Calu3 (cell line): Measurements from ENCODE around the gene GAPT. TPM values are rescaled to one million over a fixed set of nuclear protein-coding genes. Genes with fewer than 3 reads are reported as not detected.

Experiments
- BruUV-seq: library from RNA; stranded (reverse); fragments of 400-500 nt; replicated peaks from 2 replicates; lab custom pipeline; 2021; lab: Mats Ljungman, UMichigan
- CTCF ChIA-PET: fragments of 300-600 bp; sonication (Branson Sonifier 250); formaldehyde crosslinking; loops from one replicate; lab custom pipeline; 2022; ENCODE audit warnings: antibody characterized with exemption; lab: Charles Lee
- DNase-seq: peaks from one replicate; pipeline ENCODE4 v3.0.0; 2022
- H3K27ac Mint-ChIP-seq: one replicate; pipeline ENCODE4 v1.8.0; 2022; ENCODE audit warnings: mixed read lengths; ENCODE audit not compliant: unreplicated experiment
- H3K27me3 Mint-ChIP-seq: one replicate; pipeline ENCODE4 v1.8.0; 2022; ENCODE audit warnings: mixed read lengths; ENCODE audit not compliant: unreplicated experiment
- H3K36me3 Mint-ChIP-seq: one replicate; pipeline ENCODE4 v1.8.0; 2022; ENCODE audit warnings: mild to moderate bottlenecking, moderate library complexity, mixed read lengths; ENCODE audit not compliant: insufficient read depth, unreplicated experiment
- H3K4me1 Mint-ChIP-seq: one replicate; pipeline ENCODE4 v1.8.0; 2022; ENCODE audit warnings: mild to moderate bottlenecking, low read depth, mixed read lengths; ENCODE audit not compliant: unreplicated experiment
- H3K4me3 Mint-ChIP-seq: one replicate; pipeline ENCODE4 v1.8.0; 2022; ENCODE audit warnings: mild to moderate bottlenecking, low read depth, moderate library complexity, mixed read lengths; ENCODE audit not compliant: unreplicated experiment
- H3K9me3 Mint-ChIP-seq: one replicate; pipeline ENCODE4 v1.8.0; 2022; ENCODE audit warnings: low read depth, mixed read lengths; ENCODE audit not compliant: unreplicated experiment
- intact Hi-C: fragments of 100-400 bp; cut with micrococcal nuclease; formaldehyde crosslinking; loops from one replicate; pipeline ENCODE4 v1.10.0; 2022; ENCODE audit not compliant: unreplicated experiment
- total RNA-seq: library from RNA; stranded (reverse); gene quantifications from 2 replicates; pipeline ENCODE4 v1.2.3, GENCODE V29; 2022
- TF ChIP-seq, protein P1 (sequence below): fragments of 200-600 bp; IDR thresholded peaks from one replicate; pipeline ENCODE4 v1.8.0; 2022; ENCODE audit warnings: antibody characterized with exemption; ENCODE audit not compliant: unreplicated experiment

GAPT gene
- total RNA-seq, 1 experiment from 2014 or later, result not detected

DNA sequence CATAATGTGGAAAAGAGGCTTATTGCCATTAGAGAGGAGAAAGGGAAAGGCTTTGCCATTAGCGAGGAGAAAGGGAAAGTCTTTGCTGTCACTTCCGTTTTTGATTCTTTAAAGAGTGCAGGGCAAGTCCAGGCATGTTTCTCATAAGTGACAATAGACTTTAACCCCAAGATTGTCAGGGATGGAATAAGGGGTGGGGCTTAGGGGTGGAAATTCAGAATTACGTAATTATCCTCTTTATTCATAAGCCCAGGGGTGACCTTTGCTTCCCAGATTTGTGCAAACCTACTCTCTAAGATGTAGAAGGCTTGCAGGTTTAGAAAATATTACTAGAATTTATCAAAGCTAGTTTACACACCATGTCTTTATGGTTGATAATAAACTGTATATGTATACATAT lies 29.1 kb upstream of the GAPT start:
- Mint-ChIP-seq H3K36me3 (peaks cover 41% of the 10 kb centered on the region), H3K27me3 (no peaks in the 10 kb centered on the region), H3K4me3 (peak overlapping the region; percentile 35), H3K9me3 (no peaks in the 10 kb centered on the region), H3K4me1 (peaks cover 29% of the 10 kb centered on the region), H3K27ac (peak overlapping the region; percentile 14)
- BruUV-seq, result no TSS peak
- no peak for DNase-seq
- intact Hi-C loops, result loop anchor here (1.0 to 5.0 kb wide), 8 partner anchors 335 to 1560 kb away; no protein-coding TSS in a partner anchor
- TF ChIP-seq, protein P1, sequence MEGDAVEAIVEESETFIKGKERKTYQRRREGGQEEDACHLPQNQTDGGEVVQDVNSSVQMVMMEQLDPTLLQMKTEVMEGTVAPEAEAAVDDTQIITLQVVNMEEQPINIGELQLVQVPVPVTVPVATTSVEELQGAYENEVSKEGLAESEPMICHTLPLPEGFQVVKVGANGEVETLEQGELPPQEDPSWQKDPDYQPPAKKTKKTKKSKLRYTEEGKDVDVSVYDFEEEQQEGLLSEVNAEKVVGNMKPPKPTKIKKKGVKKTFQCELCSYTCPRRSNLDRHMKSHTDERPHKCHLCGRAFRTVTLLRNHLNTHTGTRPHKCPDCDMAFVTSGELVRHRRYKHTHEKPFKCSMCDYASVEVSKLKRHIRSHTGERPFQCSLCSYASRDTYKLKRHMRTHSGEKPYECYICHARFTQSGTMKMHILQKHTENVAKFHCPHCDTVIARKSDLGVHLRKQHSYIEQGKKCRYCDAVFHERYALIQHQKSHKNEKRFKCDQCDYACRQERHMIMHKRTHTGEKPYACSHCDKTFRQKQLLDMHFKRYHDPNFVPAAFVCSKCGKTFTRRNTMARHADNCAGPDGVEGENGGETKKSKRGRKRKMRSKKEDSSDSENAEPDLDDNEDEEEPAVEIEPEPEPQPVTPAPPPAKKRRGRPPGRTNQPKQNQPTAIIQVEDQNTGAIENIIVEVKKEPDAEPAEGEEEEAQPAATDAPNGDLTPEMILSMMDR, result no peak
- CTCF ChIA-PET, result interaction anchor here (1.8 to 5.1 kb wide), 3 partner anchors 574 to 1164 kb away, joined by 5 to 41 read pairs (median 25); no protein-coding TSS in a partner anchor

DNA sequence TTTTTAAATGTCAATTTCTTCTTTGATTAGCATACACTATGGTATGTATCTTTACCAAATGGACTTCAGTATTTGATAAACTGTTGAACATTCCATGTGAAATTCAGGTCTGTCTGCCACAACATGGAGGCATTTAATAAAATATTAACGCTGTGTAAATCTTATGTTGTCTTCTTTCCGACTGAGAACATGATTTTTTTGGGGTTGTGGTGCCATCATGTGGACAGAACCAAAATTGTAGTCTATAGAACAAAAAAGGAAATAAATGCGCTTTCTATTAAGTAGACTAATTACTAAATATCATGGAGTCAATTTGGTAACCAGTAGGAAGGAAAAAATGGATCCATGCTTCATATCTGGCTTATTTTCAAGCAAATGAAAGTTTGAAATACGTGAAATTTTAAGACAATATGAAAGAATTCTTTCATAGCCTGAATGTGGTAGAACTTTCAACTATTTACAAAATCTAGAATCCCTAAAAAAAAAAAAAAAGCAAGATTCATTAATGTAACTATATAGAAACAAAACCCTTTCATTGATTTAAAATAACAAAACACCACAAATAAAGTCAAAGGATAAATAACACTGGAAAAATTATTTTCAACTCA lies 28.5 kb upstream of the GAPT start:
- H3K9me3 Mint-ChIP-seq, result no peaks in the 10 kb centered on the region
- peaks cover 36% of the 10 kb centered on the region for H3K36me3 Mint-ChIP-seq
- TF ChIP-seq, protein P1, result peak; percentile 23
- no peak overlapping the region for H3K4me3 Mint-ChIP-seq
- no peak overlapping the region for H3K27ac Mint-ChIP-seq
- no TSS peak for BruUV-seq
- CTCF ChIA-PET, result interaction anchor here (1.8 to 5.1 kb wide), 2 partner anchors 684 to 1165 kb away, joined by 5 to 41 read pairs; no protein-coding TSS in a partner anchor
- H3K27me3 Mint-ChIP-seq, result no peaks in the 10 kb centered on the region
- peaks cover 35% of the 10 kb centered on the region for H3K4me1 Mint-ChIP-seq
- intact Hi-C loops, result loop anchor here (1.0 to 5.0 kb wide), 8 partner anchors 335 to 1560 kb away; no protein-coding TSS in a partner anchor
- DNase-seq, result peak; percentile 59

DNA sequence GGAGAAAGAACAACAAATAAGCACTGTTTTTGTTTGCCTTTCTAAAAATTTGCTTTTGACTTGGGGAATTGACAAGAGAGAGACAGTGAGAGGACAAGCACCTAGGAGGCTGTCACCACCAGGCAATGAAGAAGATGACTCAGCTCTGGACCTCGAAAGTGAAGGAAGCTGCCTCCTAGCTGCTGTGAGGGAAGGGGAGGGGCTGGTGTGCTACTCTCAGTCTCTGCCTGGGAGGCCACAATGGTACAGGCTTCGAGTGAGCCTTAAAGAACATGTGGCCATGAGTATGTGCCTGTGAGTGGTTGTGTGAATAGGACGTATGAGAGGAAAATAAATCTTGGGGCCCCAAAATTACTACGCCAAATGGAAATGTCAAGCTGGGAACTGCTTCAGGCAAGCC lies 24.3 kb upstream of the GAPT start:
- peaks cover 21% of the 10 kb centered on the region for H3K4me1 Mint-ChIP-seq
- TF ChIP-seq, protein P1, result no peak
- BruUV-seq, result no TSS peak
- CTCF ChIA-PET, result interaction anchor here (0.7 to 1.2 kb wide), 2 partner anchors 584 to 1169 kb away, joined by 3 to 4 read pairs; no protein-coding TSS in a partner anchor
- H3K9me3 Mint-ChIP-seq, result no peaks in the 10 kb centered on the region
- DNase-seq, result peak; percentile 45
- no peak overlapping the region for H3K4me3 Mint-ChIP-seq
- no peaks in the 10 kb centered on the region for H3K27me3 Mint-ChIP-seq
- no peak overlapping the region for H3K27ac Mint-ChIP-seq
- no peaks in the 10 kb centered on the region for H3K36me3 Mint-ChIP-seq
- intact Hi-C loops, result no loop called here

DNA sequence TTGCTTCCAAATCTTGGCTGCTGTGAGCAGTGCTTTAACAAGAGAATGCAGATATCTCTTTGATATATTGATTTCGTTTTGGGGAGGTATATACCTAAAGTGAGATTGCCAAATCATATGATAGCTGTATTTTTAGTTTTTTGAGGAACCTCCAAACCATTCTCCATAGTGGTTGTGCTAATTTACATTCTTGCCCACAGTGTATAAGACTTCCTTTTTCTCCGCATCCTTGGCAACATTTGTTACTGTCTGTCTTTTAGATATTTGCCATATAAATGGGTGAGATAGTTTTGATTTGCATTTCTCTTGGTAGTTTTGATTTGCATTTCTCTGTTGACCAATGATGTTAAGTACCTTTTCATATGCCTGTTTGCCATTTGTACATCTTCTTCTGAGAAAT lies 21.3 kb upstream of the GAPT start:
- no peaks in the 10 kb centered on the region for H3K36me3 Mint-ChIP-seq
- H3K27ac Mint-ChIP-seq, result no peak overlapping the region
- BruUV-seq, result no TSS peak
- H3K4me1 Mint-ChIP-seq, result peaks cover 17% of the 10 kb centered on the region
- no peak overlapping the region for H3K4me3 Mint-ChIP-seq
- intact Hi-C loops, result no loop called here
- DNase-seq, result no peak
- no peaks in the 10 kb centered on the region for H3K9me3 Mint-ChIP-seq
- no peaks in the 10 kb centered on the region for H3K27me3 Mint-ChIP-seq
- TF ChIP-seq, protein P1, result no peak
- CTCF ChIA-PET, result no interaction called here
